Measurements from ENCODE around the gene STK32B.

STK32B gene

DNA sequence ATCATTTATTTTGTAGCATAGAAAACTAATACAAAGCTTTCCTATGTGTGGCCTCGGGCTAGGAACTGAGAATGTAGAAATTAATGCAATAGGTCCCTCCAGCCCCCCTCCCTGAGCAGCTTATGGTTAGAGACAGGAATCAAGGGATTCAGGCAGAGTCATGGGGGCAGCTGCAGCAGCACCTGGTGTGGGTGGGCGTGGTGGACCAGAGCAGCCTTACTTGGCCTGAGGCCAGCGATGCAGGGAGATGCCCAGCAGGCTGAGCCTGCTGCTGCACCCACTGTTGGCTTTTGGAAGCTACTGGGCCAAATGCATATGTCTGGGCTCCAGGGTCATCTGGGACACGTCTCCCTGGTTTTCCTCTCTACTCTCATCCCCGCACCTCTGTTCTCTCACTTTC, 74.0 kb downstream of the STK32B start:
- no peak for DNase-seq (ENCODE audit: low spot score)

GRCh38 chr4:5126231-5126630, 75.0 kb downstream of the STK32B start:
- no peak for DNase-seq (ENCODE audit: low spot score)

DNA sequence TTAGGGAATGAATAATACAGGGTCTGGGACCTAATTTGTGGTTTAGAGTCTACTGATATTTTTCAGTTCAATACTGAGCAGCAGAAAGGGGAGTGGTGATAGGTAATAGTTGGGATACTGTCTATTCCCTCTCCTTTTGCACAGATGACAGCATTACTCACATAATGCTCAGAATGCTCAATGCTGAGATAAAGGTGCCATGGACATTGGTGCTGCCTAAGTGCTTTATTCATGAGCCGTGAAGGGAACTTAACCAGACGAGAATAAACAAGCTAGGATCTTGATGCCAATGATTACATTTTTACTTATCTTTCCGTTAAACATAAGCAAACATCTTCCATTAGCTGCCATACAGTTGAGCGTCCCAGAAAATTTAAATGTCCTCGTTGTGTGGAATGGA, 75.6 kb downstream of the STK32B start:
- no peak for DNase-seq (ENCODE audit: low spot score)

DNA sequence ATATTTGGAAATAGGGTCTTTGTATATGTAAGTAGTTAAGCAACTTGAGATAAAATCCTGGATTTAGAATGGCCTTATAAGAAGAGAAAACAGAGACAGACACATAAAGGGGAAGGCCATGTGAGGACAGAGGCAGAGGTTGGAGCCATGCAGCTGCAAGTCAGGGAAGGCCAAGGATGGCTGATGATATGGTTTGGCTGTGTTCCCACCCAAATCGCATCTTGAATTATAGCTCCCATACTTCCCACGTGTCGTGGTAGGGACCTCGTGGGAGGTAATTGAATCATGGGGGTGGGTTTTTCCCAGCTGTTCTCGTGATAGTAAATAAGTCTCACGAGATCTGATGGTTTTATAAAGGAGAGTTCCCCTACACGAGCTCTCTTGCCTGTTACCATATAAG, 76.3 kb downstream of the STK32B start:
- DNase-seq (ENCODE audit: low spot score) = no peak

DNA sequence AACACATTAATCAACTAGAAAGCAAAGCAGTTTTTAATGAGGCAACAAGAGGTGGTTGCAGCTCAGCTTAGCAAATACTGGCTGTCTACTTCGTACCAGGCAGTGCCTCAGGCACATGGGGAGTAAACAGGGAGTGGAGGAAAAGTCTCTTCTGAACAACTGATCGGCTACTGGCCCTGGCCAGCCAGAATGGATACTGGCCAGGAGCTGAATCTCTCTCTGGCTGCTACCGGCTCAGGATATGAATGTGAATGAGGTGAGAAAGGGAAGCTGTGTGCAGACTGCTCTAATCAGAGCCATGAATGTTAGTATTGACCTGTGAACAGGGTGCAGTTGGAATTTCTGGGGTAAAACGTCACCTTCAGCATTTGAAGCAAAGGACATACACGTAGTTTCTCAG, 77.3 kb downstream of the STK32B start:
- no peak for DNase-seq (ENCODE audit: low spot score)

GRCh38 chr4:5133201-5133600, 81.9 kb downstream of the STK32B start:
- DNase-seq (ENCODE audit: low spot score) = no peak

DNA sequence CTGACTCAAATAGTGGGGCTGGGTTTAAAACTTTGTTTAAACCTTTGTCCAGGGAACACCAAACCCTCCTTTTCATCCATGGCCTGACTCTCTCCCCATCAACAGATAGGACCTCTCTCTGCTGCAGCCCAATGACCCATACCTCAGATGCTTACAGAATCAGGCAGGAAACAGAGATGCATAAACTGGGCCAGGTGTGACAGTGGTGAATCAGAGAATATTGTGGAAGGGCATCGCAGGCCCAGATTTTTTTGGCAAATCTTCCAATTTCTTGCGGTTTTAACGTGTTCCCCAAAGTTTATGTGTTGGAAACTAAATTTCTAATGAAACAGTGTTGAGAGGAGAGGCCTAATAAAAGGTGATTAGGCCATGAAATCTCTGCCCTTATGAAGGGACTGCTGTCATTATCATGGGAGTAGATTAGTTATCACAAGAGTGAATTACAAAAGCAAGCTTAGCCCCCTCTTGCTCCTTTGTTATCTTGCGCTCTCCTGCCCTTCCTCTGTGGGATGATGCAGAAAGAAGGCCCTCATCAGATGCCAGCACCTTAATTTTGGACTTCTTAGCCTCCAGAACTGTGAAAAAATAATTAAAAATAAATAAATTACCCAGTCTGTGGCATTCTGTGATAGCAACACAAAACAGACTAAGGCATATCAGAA, 82.8 kb downstream of the STK32B start:
- no peak for DNase-seq (ENCODE audit: low spot score)

GRCh38 chr4:5134620-5135019, 83.3 kb downstream of the STK32B start:
- DNase-seq (ENCODE audit: low spot score) = no peak

DNA sequence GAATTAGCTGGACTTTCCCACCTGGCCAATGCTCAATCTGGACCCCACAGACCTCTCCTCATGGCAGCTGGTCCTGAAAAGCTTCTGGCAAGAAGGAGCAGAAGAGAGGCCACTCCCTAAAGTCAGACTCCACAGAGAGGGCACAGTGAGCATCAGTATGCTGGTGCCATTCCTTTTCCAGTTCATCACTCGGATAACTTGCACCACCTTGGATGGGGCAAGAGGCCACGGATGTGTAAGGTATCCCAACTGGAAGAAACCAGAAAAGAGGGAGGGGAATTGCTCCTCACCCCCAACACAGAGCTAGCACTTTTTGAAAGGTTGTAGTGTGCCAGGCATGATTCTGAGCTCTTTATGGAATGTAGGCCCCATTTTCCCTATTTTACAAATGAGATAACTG, 85.9 kb downstream of the STK32B start:
- no peak for DNase-seq (ENCODE audit: low spot score)

DNA sequence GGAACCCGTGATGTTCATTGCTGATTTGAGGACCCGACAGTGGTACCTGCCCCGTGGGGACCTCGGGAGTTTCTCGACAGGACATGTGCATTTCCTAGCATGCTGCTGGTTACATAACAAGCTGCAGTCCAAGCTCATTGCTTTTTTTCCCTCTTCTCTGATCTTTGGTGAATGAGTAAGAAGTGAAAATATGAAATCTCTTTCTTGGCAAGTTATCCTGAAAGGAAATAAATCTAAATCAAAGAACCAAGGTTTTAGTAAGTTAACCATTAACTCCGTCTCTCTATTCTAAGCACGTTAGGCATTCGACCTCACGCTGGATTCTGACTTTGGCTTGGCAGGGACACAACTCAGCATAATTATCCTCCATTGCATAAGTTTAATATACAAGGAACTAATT, 86.6 kb downstream of the STK32B start:
- no peak for DNase-seq (ENCODE audit: low spot score)

GRCh38 chr4:5138389-5138788, 87.1 kb downstream of the STK32B start:
- no peak for DNase-seq (ENCODE audit: low spot score)

GRCh38 chr4:5139141-5139540, 87.9 kb downstream of the STK32B start:
- DNase-seq (ENCODE audit: low spot score) = no peak

DNA sequence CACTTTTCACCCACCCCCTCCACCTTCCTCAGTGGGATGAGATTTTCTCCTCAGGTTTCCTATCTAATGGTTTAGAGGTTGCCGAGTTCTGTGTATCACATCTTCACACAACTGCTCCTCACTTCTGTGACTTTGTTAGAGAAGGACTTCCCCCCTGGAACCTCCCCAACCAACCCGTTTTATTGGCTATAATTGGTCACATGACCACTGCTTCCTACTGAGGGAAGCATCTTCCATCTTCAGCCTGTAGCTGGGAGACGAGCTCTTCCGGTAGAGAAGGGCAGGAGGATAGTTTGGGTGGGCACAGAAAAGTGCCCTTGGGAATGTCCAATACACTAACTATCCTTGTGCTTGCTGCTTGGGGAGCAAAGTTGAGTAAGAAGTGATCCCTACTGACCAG, 90.5 kb downstream of the STK32B start:
- DNase-seq (ENCODE audit: low spot score) = no peak

- peak; percentile 11 for DNase-seq (ENCODE audit: low spot score)
Measured at GRCh38 chr4:5142726-5143125, 91.4 kb downstream of the STK32B start.

DNA sequence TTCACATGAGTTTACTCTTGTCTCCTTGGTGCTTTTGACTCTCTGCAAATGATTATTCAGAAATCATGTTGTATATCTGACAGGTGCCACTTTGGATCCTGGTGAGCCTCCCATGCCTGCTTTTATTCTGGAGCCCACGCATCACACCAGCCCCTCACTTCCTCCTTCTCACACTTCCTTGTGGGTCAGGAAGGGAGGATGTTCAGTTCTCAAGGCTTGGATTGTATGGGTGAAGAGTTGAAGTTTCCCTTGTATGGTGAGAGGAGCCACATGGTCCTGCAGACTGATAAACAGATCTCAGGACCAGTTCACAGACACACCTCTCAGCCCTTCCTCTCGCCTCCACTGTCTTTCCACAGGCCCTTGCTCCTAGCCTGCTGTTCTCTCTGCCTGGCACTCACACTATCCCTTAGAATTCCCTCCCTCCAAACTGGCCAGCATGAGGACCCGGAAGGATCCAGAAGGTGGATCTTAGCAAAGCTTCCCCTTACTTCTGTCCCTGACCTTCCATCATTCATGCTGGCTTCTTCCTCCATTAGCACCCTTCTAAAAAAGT, 92.1 kb downstream of the STK32B start:
- DNase-seq (ENCODE audit: low spot score) = no peak

GRCh38 chr4:5143940-5144339, 92.7 kb downstream of the STK32B start:
- no peak for DNase-seq (ENCODE audit: low spot score)

- no peak for DNase-seq (ENCODE audit: low spot score)
Measured at GRCh38 chr4:5144384-5144783, 93.1 kb downstream of the STK32B start.

DNA sequence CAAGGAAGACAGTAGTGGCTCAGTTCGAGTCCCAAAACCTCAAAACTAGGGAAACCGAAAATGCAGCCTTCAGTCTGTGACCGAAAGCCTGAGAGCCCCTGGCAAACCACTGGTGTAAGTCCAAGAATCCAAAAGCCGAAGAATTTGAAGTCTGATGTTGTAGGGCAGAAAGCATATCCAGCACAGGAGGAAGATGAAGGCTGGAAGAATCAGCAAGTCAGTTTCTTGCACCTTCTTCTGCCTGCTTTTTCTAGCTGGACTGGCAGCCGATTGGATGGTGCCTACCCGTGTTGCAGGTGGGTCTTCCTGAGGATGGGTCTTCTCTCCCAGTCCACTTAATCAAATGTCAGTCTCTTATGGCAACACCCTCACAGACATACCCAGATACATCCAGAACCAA, 95.0 kb downstream of the STK32B start:
- no peak for DNase-seq (ENCODE audit: low spot score)

- no peak for DNase-seq (ENCODE audit: low spot score)
Measured at GRCh38 chr4:5152521-5152920, 101.2 kb downstream of the STK32B start.

DNA sequence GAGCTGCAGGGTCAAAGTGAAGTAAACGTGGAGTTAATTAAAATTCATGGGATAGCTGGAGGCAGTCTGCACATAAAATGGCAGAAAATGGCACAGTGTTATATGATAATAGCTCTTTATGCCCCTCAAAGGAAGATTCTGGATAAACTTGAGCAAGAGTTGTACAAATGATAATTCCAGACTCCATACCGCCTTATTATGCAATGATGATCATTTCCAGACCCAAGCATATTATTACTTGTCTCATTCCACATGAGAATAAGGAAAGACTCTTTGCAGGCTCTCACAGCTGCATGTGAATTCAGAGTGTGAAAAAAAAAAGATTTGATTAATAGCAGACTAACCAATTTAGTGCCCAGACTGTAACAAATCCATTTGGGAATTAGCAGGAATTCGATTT, 105.4 kb downstream of the STK32B start:
- DNase-seq (ENCODE audit: low spot score) = no peak

GRCh38 chr4:5157791-5158770, 106.8 kb downstream of the STK32B start:
- DNase-seq (ENCODE audit: low spot score) = no peak

- DNase-seq (ENCODE audit: low spot score) = no peak
Measured at GRCh38 chr4:5158825-5159224, 107.5 kb downstream of the STK32B start.

- no peak for DNase-seq (ENCODE audit: low spot score)
Measured at GRCh38 chr4:5160668-5161067, 109.4 kb downstream of the STK32B start.

All from NAMALWA (cell line).